HUES48 (cell line): ENCODE measurements around the gene APOOL.
"Not testable (repeated sequence)": the region's sequence is repeated elsewhere in the genome, so short reads cannot be mapped to it uniquely, and the experiment has no call there.

Source experiments
- H3K27ac ChIP-seq: one replicate; pipeline ENCODE4 v1.7.0; 2013; ENCODE audit warnings: low read depth, low read length, inconsistent platforms
- H3K27me3 ChIP-seq: 2 replicates; pipeline ENCODE4 v1.6.1; 2013; ENCODE audit warnings: mild to moderate bottlenecking, low read length; ENCODE audit not compliant: control insufficient read depth, insufficient read depth
- H3K36me3 ChIP-seq: 2 replicates; pipeline ENCODE4 v1.6.1; 2013; ENCODE audit warnings: low read length; ENCODE audit not compliant: control insufficient read depth, insufficient read depth
- H3K4me1 ChIP-seq: 2 replicates; pipeline ENCODE4 v1.6.1; 2013; ENCODE audit warnings: mild to moderate bottlenecking, low read length; ENCODE audit not compliant: control insufficient read depth, insufficient read depth
- H3K4me3 ChIP-seq: 2 replicates; pipeline ENCODE4 v1.5.1; 2013; ENCODE audit warnings: mild to moderate bottlenecking, low read depth, low read length
- H3K9ac ChIP-seq: 2 replicates; pipeline ENCODE4 v1.6.1; 2013; ENCODE audit warnings: mild to moderate bottlenecking, low read depth, low read length, moderate library complexity
- H3K9me3 ChIP-seq: 2 replicates; pipeline ENCODE4 v1.6.1; 2013; ENCODE audit warnings: low read length; ENCODE audit not compliant: control insufficient read depth, insufficient read depth

The APOOL gene

GRCh38 chrX:85077247-85077646 lies 73.6 kb downstream of the APOOL start:
- not testable (repeated sequence) for H3K9ac ChIP-seq

DNA sequence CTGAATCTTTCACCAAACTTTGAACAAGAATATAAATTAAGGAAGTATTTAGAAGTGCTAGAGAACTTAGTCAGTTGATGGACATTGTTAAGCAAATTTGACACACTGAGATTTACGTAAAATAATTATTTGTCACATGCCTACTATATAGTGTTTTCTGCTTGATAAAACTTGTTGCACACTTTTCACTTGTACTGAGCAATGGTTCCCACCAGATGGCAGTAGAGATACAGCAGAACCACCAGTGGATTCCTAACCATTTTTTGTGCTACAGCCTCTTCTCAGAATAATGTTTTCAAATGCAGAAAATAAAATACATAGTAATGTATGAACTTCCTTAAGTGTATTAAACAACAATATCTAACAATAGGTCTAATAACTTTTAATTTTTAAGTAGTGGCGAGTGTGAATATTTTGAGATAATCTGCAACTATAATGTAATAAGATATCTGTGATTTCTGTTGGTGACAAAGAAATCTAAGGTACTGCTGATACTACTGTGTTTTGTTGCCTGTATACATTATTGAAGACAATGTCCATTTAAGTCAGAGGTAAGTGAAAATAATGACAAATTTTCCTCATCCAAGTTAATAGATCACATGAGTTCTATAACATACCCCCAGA lies 81.2 kb downstream of the APOOL start:
- H3K36me3 ChIP-seq, result peaks cover 7% of the 10 kb centered on the region; the same call in 1 of the 2 replicates
- H3K9ac ChIP-seq, result no peak overlapping the region
- H3K4me1 ChIP-seq, result no peaks in the 10 kb centered on the region
- no peak overlapping the region for H3K4me3 ChIP-seq
- no peak overlapping the region for H3K27ac ChIP-seq
- H3K27me3 ChIP-seq, result no peaks in the 10 kb centered on the region
- peaks cover 7% of the 10 kb centered on the region for H3K9me3 ChIP-seq

More at GRCh38 chrX:85077247-85077646, 73.6 kb downstream of the APOOL start:
- not testable (repeated sequence) for H3K4me1 ChIP-seq, H3K9me3 ChIP-seq, H3K27me3 ChIP-seq, H3K27ac ChIP-seq, H3K36me3 ChIP-seq, H3K4me3 ChIP-seq

- no peaks in the 10 kb centered on the region for H3K4me1 ChIP-seq
- H3K36me3 ChIP-seq, result peaks cover 10% of the 10 kb centered on the region; the same call in 1 of the 2 replicates
- no peak overlapping the region for H3K4me3 ChIP-seq
- H3K27me3 ChIP-seq, result no peaks in the 10 kb centered on the region
- no peak overlapping the region for H3K9ac ChIP-seq
- peaks cover 10% of the 10 kb centered on the region for H3K9me3 ChIP-seq
- no peak overlapping the region for H3K27ac ChIP-seq
Observed at GRCh38 chrX:85089321-85089840, 85.7 kb downstream of the APOOL start.

DNA sequence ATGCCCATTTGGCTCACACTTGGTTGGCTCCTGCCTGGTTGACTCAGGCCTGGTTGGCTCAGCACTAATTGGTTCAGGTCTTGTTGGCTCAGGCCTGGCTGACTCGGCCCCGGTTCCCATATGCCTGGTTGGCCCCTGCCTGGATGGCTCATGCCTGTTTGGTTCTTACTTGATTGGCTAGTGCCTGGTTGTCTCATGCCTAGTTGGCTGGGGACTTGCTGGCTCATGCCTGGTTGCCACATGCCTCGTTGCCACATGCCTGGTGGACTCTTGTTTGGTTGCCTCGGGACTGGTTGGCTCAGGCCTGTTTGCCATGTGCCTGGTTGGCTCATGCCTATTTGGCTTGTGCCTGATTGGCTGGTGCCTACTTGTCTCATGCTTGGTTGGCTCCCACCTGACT lies 103.7 kb downstream of the APOOL start:
- Histone ChIP-seq H3K9me3 (peaks cover 13% of the 10 kb centered on the region), H3K27ac (no peak overlapping the region), H3K4me3 (no peak overlapping the region), H3K9ac (no peak overlapping the region), H3K36me3 (no peaks in the 10 kb centered on the region), H3K4me1 (no peaks in the 10 kb centered on the region), H3K27me3 (no peaks in the 10 kb centered on the region)

GRCh38 chrX:85108165-85108564 lies 104.5 kb downstream of the APOOL start:
- Histone ChIP-seq H3K9ac (no peak overlapping the region), H3K27me3 (no peaks in the 10 kb centered on the region), H3K36me3 (no peaks in the 10 kb centered on the region)

GRCh38 chrX:85109235-85109634 lies 105.6 kb downstream of the APOOL start:
- Histone ChIP-seq H3K36me3 (no peaks in the 10 kb centered on the region), H3K9me3 (peaks cover 21% of the 10 kb centered on the region), H3K4me1 (no peaks in the 10 kb centered on the region), H3K27ac (no peak overlapping the region), H3K27me3 (no peaks in the 10 kb centered on the region), H3K9ac (no peak overlapping the region), H3K4me3 (no peak overlapping the region)

More at GRCh38 chrX:85108165-85108564, 104.5 kb downstream of the APOOL start:
- Histone ChIP-seq H3K4me3 (no peak overlapping the region), H3K4me1 (no peaks in the 10 kb centered on the region), H3K27ac (no peak overlapping the region), H3K9me3 (peaks cover 16% of the 10 kb centered on the region)

- H3K27ac ChIP-seq, result no peak overlapping the region
Observed at GRCh38 chrX:85111347-85111746, 107.7 kb downstream of the APOOL start.

DNA sequence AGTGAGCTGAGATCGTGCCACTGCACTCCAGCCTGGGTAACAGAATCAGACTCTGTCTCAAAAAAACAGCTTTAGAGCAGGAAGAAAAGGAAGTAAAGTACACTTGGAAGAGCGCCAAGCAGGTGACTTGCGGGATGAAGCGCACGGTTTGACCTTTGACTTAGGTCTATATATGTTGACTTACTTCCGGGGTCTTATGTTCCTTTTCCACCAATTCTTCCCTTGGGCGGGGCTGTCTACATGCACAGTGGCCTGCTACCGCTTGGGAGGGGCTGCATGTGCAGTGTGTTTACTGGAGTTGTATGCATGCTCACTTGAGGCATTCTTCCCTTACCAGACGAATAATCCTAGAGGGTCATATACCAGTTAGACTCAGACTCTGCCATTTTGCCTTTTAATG lies 108.6 kb downstream of the APOOL start:
- Histone ChIP-seq H3K9ac (no peak overlapping the region), H3K27me3 (no peaks in the 10 kb centered on the region), H3K4me1 (no peaks in the 10 kb centered on the region), H3K4me3 (no peak overlapping the region), H3K9me3 (peaks cover 28% of the 10 kb centered on the region), H3K27ac (no peak overlapping the region), H3K36me3 (no peaks in the 10 kb centered on the region)

More at GRCh38 chrX:85111347-85111746, 107.7 kb downstream of the APOOL start:
- Histone ChIP-seq H3K9ac (no peak overlapping the region), H3K4me1 (no peaks in the 10 kb centered on the region), H3K27me3 (no peaks in the 10 kb centered on the region), H3K4me3 (no peak overlapping the region), H3K36me3 (no peaks in the 10 kb centered on the region), H3K9me3 (peaks cover 29% of the 10 kb centered on the region)

DNA sequence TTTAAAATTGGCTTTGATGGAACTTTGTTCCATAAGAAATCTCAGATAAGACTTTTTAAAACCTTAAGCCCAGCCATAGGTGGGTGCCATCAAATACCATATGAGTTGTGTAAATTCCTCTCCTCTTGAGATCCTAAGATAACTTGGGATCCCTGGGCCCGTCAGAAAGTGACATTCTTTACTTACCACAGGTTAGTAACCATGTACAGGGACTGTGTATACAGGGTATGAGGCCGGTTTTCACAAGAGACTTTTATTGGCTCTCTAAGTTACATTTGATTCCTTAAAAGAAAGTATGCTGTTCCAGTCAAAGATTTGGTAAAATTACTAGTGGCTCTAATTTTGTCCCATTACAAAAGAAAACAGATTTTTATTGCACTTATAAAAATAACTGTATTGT lies 110.1 kb downstream of the APOOL start:
- Histone ChIP-seq H3K27me3 (no peaks in the 10 kb centered on the region), H3K4me1 (no peaks in the 10 kb centered on the region), H3K4me3 (no peak overlapping the region), H3K36me3 (no peaks in the 10 kb centered on the region), H3K9me3 (peaks cover 21% of the 10 kb centered on the region), H3K9ac (no peak overlapping the region), H3K27ac (no peak overlapping the region)

DNA sequence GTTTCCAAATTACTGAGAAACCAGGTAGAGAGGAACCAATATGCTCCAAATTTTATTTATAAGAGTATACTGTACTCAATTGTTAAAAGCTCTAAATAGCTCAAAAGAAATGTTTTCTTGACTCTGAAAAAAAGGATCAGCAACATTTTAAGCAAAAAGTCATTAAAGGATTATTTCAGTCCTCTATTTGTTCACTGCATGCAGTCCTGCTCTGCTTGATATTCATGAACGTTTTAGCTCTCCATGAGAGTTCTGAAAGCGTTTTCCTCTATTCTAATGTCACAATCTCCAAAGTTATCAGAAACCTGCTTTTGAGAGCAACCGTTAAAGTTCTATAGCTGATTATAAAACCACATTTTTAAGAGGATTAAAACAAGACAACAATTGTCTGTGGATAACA lies 110.5 kb downstream of the APOOL start:
- peaks cover 17% of the 10 kb centered on the region for H3K9me3 ChIP-seq
- no peaks in the 10 kb centered on the region for H3K27me3 ChIP-seq
- no peak overlapping the region for H3K27ac ChIP-seq

GRCh38 chrX:85114776-85115175 lies 111.1 kb downstream of the APOOL start:
- no peak overlapping the region for H3K9ac ChIP-seq
- H3K36me3 ChIP-seq, result no peaks in the 10 kb centered on the region
- H3K9me3 ChIP-seq, result peaks cover 16% of the 10 kb centered on the region
- no peaks in the 10 kb centered on the region for H3K27me3 ChIP-seq
- no peaks in the 10 kb centered on the region for H3K4me1 ChIP-seq
- no peak overlapping the region for H3K4me3 ChIP-seq
- H3K27ac ChIP-seq, result no peak overlapping the region

More for the DNA sequence above, 110.5 kb downstream of the APOOL start:
- Histone ChIP-seq H3K36me3 (no peaks in the 10 kb centered on the region), H3K4me3 (no peak overlapping the region), H3K4me1 (no peaks in the 10 kb centered on the region), H3K9ac (no peak overlapping the region)
